SK-N-SH (cell line): Measurements from ENCODE around the gene MGAT5B. TPM values are rescaled to one million over a fixed set of nuclear protein-coding genes. Genes with fewer than 3 reads are reported as not detected.
A peak's percentile ranks its signal among the peaks of the same experiment; 100 is the strongest.

ENCODE experiments used
- CTCF ChIA-PET: fragments of 300-600, 350-600 bp; formaldehyde crosslinking; extraction: SDS; loops from one replicate; lab custom pipeline; 2021; lab: Yijun Ruan, JAX
- POLR2A ChIA-PET: fragments of 350-600 bp; sonication (Branson Sonifier 250); formaldehyde crosslinking; extraction: SDS; loops from one replicate; lab custom pipeline; 2020; ENCODE audit warnings: antibody characterized with exemption, inconsistent platforms; lab: Yijun Ruan, JAX
- DNase-seq: peaks from one replicate; pipeline ENCODE4 v3.0.0; 2012
- H2AFZ ChIP-seq: fragments of 200-600 bp; sonication (generic); 2 replicates; pipeline ENCODE4 v1.8.1; 2016; ENCODE audit warnings: antibody characterized with exemption, mild to moderate bottlenecking, low read depth
- H3F3A ChIP-seq: fragments of 200-600 bp; sonication (generic); replicated peaks from 2 replicates; pipeline ENCODE3; 2016; ENCODE audit warnings: antibody characterized with exemption, mild to moderate bottlenecking; ENCODE audit not compliant: insufficient read depth
- H3K27ac ChIP-seq, 2 experiments: fragments of 200-500 bp in 1 of 2; fragments of 200-600 bp in 1 of 2; sonication (Bioruptor generic) in 1 of 2; sonication (generic), shearing (Covaris generic) in 1 of 2; 2 replicates each; pipeline versions ENCODE4 v1.5.1 to v1.6.1; 2014 to 2016; ENCODE audit warnings: low read depth in 2 of 2, inconsistent platforms in 1 of 2, low read length in 1 of 2, mild to moderate bottlenecking in 1 of 2, mixed read lengths in 1 of 2
- H3K27me3 ChIP-seq: fragments of 200-600 bp; sonication (generic), shearing (Covaris generic); 2 replicates; pipeline ENCODE4 v1.6.1; 2016; ENCODE audit warnings: mixed run types; ENCODE audit not compliant: insufficient read depth
- H3K36me3 ChIP-seq, 2 experiments: fragments of 200-500 bp in 1 of 2; fragments of 200-600 bp in 1 of 2; sonication (Bioruptor generic) in 1 of 2; sonication (generic) in 1 of 2; replicated peaks in 1 of 2; 2 replicates each; pipeline versions ENCODE3 to v1.5.1; 2014 to 2016; ENCODE audit warnings: low read length in 1 of 2, mild to moderate bottlenecking in 1 of 2; ENCODE audit not compliant: insufficient read depth in 2 of 2, control insufficient read depth in 1 of 2
- H3K4me1 ChIP-seq, 2 experiments: fragments of 200-500 bp in 1 of 2; fragments of 200-600 bp in 1 of 2; sonication (Bioruptor generic) in 1 of 2; sonication (generic), shearing (Covaris generic) in 1 of 2; 2 replicates each; pipeline versions ENCODE4 v1.5.1 to v1.6.1; 2014 to 2016; ENCODE audit warnings: low read depth in 1 of 2, low read length in 1 of 2, mixed run types in 1 of 2; ENCODE audit not compliant: insufficient read depth in 2 of 2, control insufficient read depth in 1 of 2
- H3K4me2 ChIP-seq: fragments of 200-600 bp; sonication (generic), shearing (Covaris generic); 2 replicates; pipeline ENCODE4 v1.6.1; 2017; ENCODE audit warnings: mixed run types
- H3K4me3 ChIP-seq, 2 experiments: fragments of 200-500 bp in 1 of 2; fragments of 200-600 bp in 1 of 2; sonication (Bioruptor generic) in 1 of 2; sonication (generic), shearing (Covaris generic) in 1 of 2; 2 replicates each; pipeline versions ENCODE4 v1.5.1 to v1.8.1; 2014 to 2016; ENCODE audit warnings: low read depth in 2 of 2, inconsistent platforms in 1 of 2, low read length in 1 of 2, mild to moderate bottlenecking in 1 of 2, mixed read lengths in 1 of 2, moderate library complexity in 1 of 2
- H3K79me2 ChIP-seq: fragments of 200-600 bp; sonication (generic); 2 replicates; pipeline ENCODE4 v1.8.1; 2017; ENCODE audit warnings: mild to moderate bottlenecking; ENCODE audit not compliant: insufficient read depth
- H3K9ac ChIP-seq: fragments of 200-600 bp; sonication (generic); 2 replicates; pipeline ENCODE4 v1.6.1; 2017; ENCODE audit warnings: mixed run types
- H3K9me2 ChIP-seq: fragments of 200-600 bp; sonication (generic); 2 replicates; pipeline ENCODE4 v1.6.1; 2017; ENCODE audit warnings: mixed run types
- H3K9me3 ChIP-seq: fragments of 200-600 bp; sonication (generic); 2 replicates; pipeline ENCODE4 v1.6.1; 2017; ENCODE audit warnings: mixed run types, mild to moderate bottlenecking, moderate library complexity
- H4K20me1 ChIP-seq: fragments of 200-600 bp; sonication (generic); 2 replicates; pipeline ENCODE4 v1.6.1; 2017; ENCODE audit warnings: mild to moderate bottlenecking, mixed run types; ENCODE audit not compliant: insufficient read depth
- CHD2 ChIP-seq: fragments of 150-350 bp; IDR thresholded peaks from 2 replicates; pipeline ENCODE4 v1.6.1; 2018; ENCODE audit warnings: low read length; ENCODE audit not compliant: partially characterized antibody
- CTCF ChIP-seq: fragments of 200-600 bp; sonication (generic); IDR thresholded peaks from 2 replicates; pipeline ENCODE4 v1.6.1; 2017; ENCODE audit warnings: antibody characterized with exemption, mild to moderate bottlenecking, moderate library complexity
- EP300 ChIP-seq, 2 experiments: IDR thresholded peaks; 2 replicates each; pipeline versions ENCODE4 v1.4.0 to v1.6.1; 2012; ENCODE audit warnings: borderline replicate concordance in 1 of 2, low read depth in 1 of 2, low read length in 1 of 2
- EZH2phosphoT487 ChIP-seq: fragments of 200-600 bp; sonication (generic); IDR thresholded peaks from 2 replicates; pipeline ENCODE4 v1.6.1; 2017; ENCODE audit warnings: low read depth, mixed run types, mild to moderate bottlenecking, antibody characterized with exemption, moderate library complexity, borderline replicate concordance
- MEF2A ChIP-seq: IDR thresholded peaks from 2 replicates; pipeline ENCODE4 v1.4.0; 2012; ENCODE audit warnings: low read depth, borderline replicate concordance
- MXI1 ChIP-seq: IDR thresholded peaks from 2 replicates; pipeline ENCODE4 v1.6.1; 2012; ENCODE audit warnings: mild to moderate bottlenecking, low read depth, low read length, improper control_type of control experiment
- NRF1 ChIP-seq: IDR thresholded peaks from 2 replicates; pipeline ENCODE4 v1.6.1; 2012; ENCODE audit warnings: low read depth, mild to moderate bottlenecking, low read length
- RXRA ChIP-seq: IDR thresholded peaks from 2 replicates; pipeline ENCODE4 v1.4.0; 2012; ENCODE audit warnings: low read depth, mild to moderate bottlenecking, borderline replicate concordance
- TAF1 ChIP-seq: IDR thresholded peaks from 2 replicates; pipeline ENCODE4 v1.6.1; 2012; ENCODE audit warnings: low read depth, mild to moderate bottlenecking, low read length, moderate library complexity, borderline replicate concordance
- TCF12 ChIP-seq: IDR thresholded peaks from 2 replicates; pipeline ENCODE4 v1.4.0; 2012
- WGBS: methylation state at CpG from one replicate; pipeline ENCODE4 v1.1.6; 2017; ENCODE audit warnings: low lambda C conversion rate; 5-methylcytosine and 5-hydroxymethylcytosine counted together
- polyA plus RNA-seq, 3 experiments: library from polyadenylated mRNA; depleted of rRNA; stranded (reverse); fragments of >200 nt; gene quantifications; 2 replicates each; pipeline ENCODE4 v1.2.3, GENCODE V29; 2012

The MGAT5B gene
- polyA plus RNA-seq, 1 of the 3 experiments (the other 2 are of a cell fraction), result 13.8 TPM

- no peaks in the 10 kb centered on the region for H3K9me2 ChIP-seq
- H3K9me3 ChIP-seq, result no peaks in the 10 kb centered on the region
These were observed 64.5 kb downstream of the MGAT5B start for GRCh38 chr17:76932402-76933333.

GRCh38 chr17:76934561-76935320 is 66.5 kb downstream of the MGAT5B start:
- Histone ChIP-seq H4K20me1 (0 out of 2 replicates have a peak, but pooled peaks cover 3% of the 10 kb centered on the region), H3K27me3 (no peaks in the 10 kb centered on the region), H3F3A (peaks cover 7% of the 10 kb centered on the region), H3K4me2 (peak overlapping the region; percentile 14; the same call in 1 of the 2 replicates), H3K4me3 (no peak overlapping the region)
- TF ChIP-seq RXRA (no peak), TAF1 (no peak), EZH2phosphoT487 (no peak)
- TF ChIP-seq, all 33 proteins: peak for 0
- no peak overlapping the region for H2AFZ ChIP-seq
- peak overlapping the region in 1 of 2 experiments; percentile 51; a peak in 2 of 4 replicates for H3K27ac ChIP-seq
- peaks cover 0 to 3% of the 10 kb centered on the region in 2 experiments; a peak in 2 of 4 replicates for H3K4me1 ChIP-seq
- no peaks in the 10 kb centered on the region for H3K9me2 ChIP-seq
- H3K9ac ChIP-seq, result no peak overlapping the region
- peaks cover 0 to 5% of the 10 kb centered on the region in 2 experiments for H3K36me3 ChIP-seq
- no peak for DNase-seq
- CTCF ChIA-PET, result interaction anchor here (0.6 to 1.5 kb wide), 6 partner anchors 9 to 1517 kb away, joined by 3 to 7 read pairs (median 4); partner anchors contain the start of gene MGAT5B
- POLR2A ChIA-PET, result no interaction called here
- H3K9me3 ChIP-seq, result no peaks in the 10 kb centered on the region
- H3K79me2 ChIP-seq, result no peaks in the 10 kb centered on the region
- 77% methylated on average over 12 of the region's 12 CpGs for WGBS

More at GRCh38 chr17:76932402-76933333, 64.5 kb downstream of the MGAT5B start:
- Histone ChIP-seq H3K4me1 (peaks cover 0 to 5% of the 10 kb centered on the region in 2 experiments; a peak in 2 of 4 replicates), H3K27me3 (no peaks in the 10 kb centered on the region), H3K79me2 (no peaks in the 10 kb centered on the region), H3K27ac (no peak overlapping the region), H3K36me3 (peaks cover 0 to 4% of the 10 kb centered on the region in 2 experiments), H3K4me2 (no peak overlapping the region), H3K4me3 (no peak overlapping the region), H3F3A (peaks cover 7% of the 10 kb centered on the region), H4K20me1 (0 out of 2 replicates have a peak, but pooled peaks cover 3% of the 10 kb centered on the region), H3K9ac (no peak overlapping the region), H2AFZ (no peak overlapping the region)
- DNase-seq, result no peak
- 90% methylated on average over 34 of the region's 36 CpGs for WGBS
- POLR2A ChIA-PET, result no interaction called here
- TF ChIP-seq MEF2A (no peak), EP300 (IDR thresholded peaks at IDR 0.05; ENCODE audit: borderline replicate concordance in 1 of 2, low read depth in 1 of 2, low read length in 1 of 2) (no peak), CHD2 (no peak), TCF12 (no peak), NRF1 (no peak), CTCF (no peak), MXI1 (no peak)
- CTCF ChIA-PET, result interaction anchor here (0.9 to 2.0 kb wide), 5 partner anchors 9 to 124 kb away, joined by 3 to 5 read pairs (median 3); partner anchors contain the start of gene MGAT5B
